ENCODE results near the gene HEATR9. TPM values are rescaled to one million over a fixed set of nuclear protein-coding genes. Genes with fewer than 3 reads are reported as not detected.

HEATR9 gene
- total RNA-seq, 3 donors from 2014 or later: not detected

DNA sequence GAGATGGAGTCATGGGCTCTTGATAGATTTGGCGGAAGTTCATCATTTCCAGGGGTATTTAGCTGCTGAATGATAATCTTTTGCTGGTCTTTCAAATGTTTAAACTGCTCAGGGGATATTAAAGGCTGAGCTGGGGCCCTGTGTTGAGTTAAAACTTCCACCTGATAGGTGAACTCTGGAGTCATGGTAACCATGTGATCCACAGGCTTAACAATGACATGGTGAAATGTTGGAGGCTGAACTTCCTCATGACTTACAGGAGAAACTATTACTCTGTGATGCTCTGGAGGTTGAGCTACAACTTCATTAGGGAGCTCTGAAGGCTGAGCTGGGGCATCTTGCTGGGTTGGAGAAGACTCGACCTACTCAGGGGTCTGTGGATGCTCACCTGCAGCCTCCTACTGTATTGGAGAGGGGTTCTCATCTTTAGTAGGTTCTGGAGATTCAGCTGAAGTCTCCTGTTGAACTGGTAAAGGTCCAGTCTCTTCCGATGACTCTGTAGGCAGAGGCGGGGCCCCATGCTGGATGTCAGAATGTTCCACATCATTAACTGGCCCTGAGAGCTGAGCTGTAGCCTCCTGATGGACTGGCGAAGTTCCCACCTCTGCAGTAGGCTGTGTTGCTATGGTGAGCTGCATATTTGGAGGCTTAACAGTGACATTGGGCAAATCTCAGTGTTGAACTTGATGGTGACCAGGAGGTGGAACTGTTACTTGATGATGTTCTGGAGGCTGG lies 37.7 kb upstream of the HEATR9 start:
- intact Hi-C loops (cut with DNase I, micrococcal nuclease): no loop called here
- DNase-seq: no peak

DNA sequence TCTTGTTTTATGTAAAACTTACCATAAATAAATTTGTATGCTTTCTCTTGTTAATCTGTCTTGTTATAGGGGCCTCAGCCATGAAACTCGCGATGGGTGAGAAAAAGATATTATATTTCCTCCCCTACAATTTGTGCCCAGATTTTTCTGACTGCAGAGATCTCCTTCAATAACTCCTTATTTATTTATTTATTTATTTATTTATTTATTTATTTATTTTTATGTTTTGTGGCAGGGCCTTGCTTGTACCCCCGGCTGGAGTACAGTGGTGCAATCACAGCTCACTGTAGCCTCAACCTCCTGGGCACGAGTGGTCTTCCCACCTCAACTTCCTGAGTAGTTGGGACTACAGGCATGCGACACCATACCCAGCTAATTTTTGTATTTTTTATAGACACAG lies 34.8 kb upstream of the HEATR9 start:
- Histone ChIP-seq H3K4me1 (ENCODE audit: low read depth) (no peaks in the 10 kb centered on the region), H3K36me3 (ENCODE audit: low read depth) (no peaks in the 10 kb centered on the region), H3K4me3 (no peak overlapping the region), H3K9me3 (no peaks in the 10 kb centered on the region)
- ATAC-seq: no peak
- TF ChIP-seq, protein P1, sequence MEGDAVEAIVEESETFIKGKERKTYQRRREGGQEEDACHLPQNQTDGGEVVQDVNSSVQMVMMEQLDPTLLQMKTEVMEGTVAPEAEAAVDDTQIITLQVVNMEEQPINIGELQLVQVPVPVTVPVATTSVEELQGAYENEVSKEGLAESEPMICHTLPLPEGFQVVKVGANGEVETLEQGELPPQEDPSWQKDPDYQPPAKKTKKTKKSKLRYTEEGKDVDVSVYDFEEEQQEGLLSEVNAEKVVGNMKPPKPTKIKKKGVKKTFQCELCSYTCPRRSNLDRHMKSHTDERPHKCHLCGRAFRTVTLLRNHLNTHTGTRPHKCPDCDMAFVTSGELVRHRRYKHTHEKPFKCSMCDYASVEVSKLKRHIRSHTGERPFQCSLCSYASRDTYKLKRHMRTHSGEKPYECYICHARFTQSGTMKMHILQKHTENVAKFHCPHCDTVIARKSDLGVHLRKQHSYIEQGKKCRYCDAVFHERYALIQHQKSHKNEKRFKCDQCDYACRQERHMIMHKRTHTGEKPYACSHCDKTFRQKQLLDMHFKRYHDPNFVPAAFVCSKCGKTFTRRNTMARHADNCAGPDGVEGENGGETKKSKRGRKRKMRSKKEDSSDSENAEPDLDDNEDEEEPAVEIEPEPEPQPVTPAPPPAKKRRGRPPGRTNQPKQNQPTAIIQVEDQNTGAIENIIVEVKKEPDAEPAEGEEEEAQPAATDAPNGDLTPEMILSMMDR (IDR thresholded peaks at IDR 0.05): no peak
- DNase-seq: no peak
- intact Hi-C loops (cut with DNase I, micrococcal nuclease): no loop called here

More for the DNA sequence above, 37.7 kb upstream of the HEATR9 start:
- no peaks in the 10 kb centered on the region for H3K36me3 ChIP-seq (ENCODE audit: low read depth)
- H3K9me3 ChIP-seq: no peaks in the 10 kb centered on the region
- H3K4me1 ChIP-seq (ENCODE audit: low read depth): no peaks in the 10 kb centered on the region
- no peak overlapping the region for H3K4me3 ChIP-seq
- TF ChIP-seq, protein P1 (IDR thresholded peaks at IDR 0.05): no peak
- ATAC-seq: no peak

DNA sequence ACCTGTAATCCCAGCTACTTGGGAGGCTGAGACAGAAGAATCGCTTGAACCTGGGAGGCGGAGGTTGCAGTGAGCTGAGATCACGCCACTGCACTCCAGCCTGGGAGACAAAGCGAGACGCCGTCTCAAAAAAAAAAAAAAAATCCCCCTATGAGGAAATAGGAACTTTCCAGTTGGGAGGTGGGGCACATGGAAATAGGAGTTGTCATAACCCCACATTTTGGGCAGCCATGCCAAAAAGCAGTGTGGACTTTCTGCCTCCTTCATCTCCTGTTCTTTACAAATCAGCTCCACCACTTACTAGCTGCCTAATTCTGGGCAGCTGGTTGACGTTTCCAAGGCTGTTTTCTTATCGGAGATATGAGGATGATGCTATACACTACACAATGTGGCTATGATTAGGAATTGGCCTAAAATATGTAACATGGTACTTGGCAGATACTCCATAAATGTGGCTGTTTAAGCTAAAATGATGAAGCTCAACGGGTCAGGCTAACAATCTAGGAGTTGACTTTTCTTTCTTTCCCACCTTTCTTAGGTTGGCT lies 33.0 kb upstream of the HEATR9 start:
- no peaks in the 10 kb centered on the region for H3K9me3 ChIP-seq
- no peak for ATAC-seq
- H3K4me1 ChIP-seq (ENCODE audit: low read depth): no peaks in the 10 kb centered on the region
- H3K4me3 ChIP-seq: no peak overlapping the region
- intact Hi-C loops (cut with DNase I, micrococcal nuclease): no loop called here
- TF ChIP-seq, protein P1 (IDR thresholded peaks at IDR 0.05): no peak
- DNase-seq: no peak
- no peaks in the 10 kb centered on the region for H3K36me3 ChIP-seq (ENCODE audit: low read depth)

DNA sequence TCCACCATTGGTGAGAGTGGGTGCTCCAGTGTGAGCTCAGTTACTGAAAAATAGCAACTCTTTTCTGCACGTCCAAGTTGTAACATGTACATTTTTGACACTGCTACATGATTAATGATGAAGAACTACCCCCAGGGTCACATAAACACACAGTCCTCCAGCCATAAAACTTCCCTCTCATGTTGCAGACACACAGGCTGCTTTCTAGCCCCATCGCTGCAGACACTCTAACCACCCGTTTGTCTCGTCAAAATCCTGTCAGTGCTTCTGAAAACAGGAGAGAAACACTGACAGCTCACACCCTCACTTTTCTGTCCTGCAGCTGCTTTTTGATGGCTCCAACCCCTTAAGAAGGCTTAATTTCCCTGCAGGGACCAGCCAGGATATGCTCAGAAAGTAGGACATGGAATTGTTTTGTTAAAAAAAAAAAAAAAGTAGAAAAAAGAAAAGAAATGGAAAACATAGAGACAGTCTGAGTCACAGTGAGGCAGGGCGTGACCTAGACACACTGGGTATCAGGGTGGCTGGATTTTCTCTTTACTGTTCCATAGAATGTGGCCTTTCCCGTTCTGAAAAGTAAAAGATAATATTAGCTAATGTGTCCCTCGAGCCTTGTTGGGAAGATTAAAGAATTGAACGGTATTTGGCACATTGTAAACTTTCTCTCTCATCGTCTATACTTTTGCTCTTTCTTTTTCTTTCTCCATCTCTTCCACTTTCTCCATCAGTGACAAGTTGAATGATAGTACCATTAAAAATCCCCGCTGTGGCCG lies 32.2 kb upstream of the HEATR9 start:
- DNase-seq: no peak
- TF ChIP-seq, protein P1 (IDR thresholded peaks at IDR 0.05): no peak

DNA sequence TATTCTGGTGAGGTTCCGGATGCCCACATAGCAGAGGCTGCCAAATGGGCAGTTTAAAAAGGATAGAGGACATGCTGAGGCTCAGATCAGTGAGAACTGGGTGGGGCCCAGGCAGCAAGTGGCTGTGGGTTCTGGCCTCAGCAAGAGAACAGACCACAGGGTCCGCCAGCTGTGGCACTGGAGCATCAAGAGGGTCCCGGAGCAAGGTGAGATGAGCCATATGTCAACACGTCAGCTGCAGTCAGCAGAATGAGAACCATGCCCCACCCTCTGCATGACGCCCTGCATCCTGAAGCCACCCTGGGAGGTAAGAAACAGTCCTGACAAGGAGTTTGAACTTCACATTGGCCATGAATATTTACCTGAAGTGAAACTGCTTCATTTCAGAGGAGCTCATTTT lies 31.6 kb upstream of the HEATR9 start:
- Histone ChIP-seq H3K4me3 (no peak overlapping the region), H3K36me3 (ENCODE audit: low read depth) (no peaks in the 10 kb centered on the region), H3K4me1 (ENCODE audit: low read depth) (no peaks in the 10 kb centered on the region), H3K9me3 (no peaks in the 10 kb centered on the region)
- intact Hi-C loops (cut with DNase I, micrococcal nuclease): no loop called here
- ATAC-seq (peak; percentile 46), DNase-seq (peak in 2 of 3 donors; percentile 13 to 30)
- TF ChIP-seq, protein P1 (IDR thresholded peaks at IDR 0.05): no peak

More for the DNA sequence above, 32.2 kb upstream of the HEATR9 start:
- Histone ChIP-seq H3K4me1 (ENCODE audit: low read depth) (no peaks in the 10 kb centered on the region), H3K9me3 (no peaks in the 10 kb centered on the region), H3K36me3 (ENCODE audit: low read depth) (no peaks in the 10 kb centered on the region), H3K4me3 (no peak overlapping the region)
- intact Hi-C loops (cut with DNase I, micrococcal nuclease): no loop called here
- peak; percentile 31 for ATAC-seq

Data from mucosa of descending colon (tissue), 3 donors.